ENCODE results near the gene CNIH3.

- TF ChIP-seq, protein P1, sequence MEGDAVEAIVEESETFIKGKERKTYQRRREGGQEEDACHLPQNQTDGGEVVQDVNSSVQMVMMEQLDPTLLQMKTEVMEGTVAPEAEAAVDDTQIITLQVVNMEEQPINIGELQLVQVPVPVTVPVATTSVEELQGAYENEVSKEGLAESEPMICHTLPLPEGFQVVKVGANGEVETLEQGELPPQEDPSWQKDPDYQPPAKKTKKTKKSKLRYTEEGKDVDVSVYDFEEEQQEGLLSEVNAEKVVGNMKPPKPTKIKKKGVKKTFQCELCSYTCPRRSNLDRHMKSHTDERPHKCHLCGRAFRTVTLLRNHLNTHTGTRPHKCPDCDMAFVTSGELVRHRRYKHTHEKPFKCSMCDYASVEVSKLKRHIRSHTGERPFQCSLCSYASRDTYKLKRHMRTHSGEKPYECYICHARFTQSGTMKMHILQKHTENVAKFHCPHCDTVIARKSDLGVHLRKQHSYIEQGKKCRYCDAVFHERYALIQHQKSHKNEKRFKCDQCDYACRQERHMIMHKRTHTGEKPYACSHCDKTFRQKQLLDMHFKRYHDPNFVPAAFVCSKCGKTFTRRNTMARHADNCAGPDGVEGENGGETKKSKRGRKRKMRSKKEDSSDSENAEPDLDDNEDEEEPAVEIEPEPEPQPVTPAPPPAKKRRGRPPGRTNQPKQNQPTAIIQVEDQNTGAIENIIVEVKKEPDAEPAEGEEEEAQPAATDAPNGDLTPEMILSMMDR (IDR thresholded peaks at IDR 0.05 in 2 of 3, conservative IDR thresholded peaks at IDR 0.05 in 1 of 3; ENCODE audit: control insufficient read depth in 2 of 3, extremely low read depth in 1 of 3, insufficient read depth in 1 of 3, low read depth in 3 of 3, low read length in 3 of 3) = no peak
- TF ChIP-seq, protein P2, sequence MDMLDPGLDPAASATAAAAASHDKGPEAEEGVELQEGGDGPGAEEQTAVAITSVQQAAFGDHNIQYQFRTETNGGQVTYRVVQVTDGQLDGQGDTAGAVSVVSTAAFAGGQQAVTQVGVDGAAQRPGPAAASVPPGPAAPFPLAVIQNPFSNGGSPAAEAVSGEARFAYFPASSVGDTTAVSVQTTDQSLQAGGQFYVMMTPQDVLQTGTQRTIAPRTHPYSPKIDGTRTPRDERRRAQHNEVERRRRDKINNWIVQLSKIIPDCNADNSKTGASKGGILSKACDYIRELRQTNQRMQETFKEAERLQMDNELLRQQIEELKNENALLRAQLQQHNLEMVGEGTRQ (IDR thresholded peaks at IDR 0.05; ENCODE audit: borderline replicate concordance, low read depth, low read length) = no peak
- no peak for TF ChIP-seq MAX (IDR thresholded peaks at IDR 0.05; ENCODE audit: low read depth, low read length)
- no peak for TF ChIP-seq SIN3A (IDR thresholded peaks at IDR 0.05; ENCODE audit: low read depth, low read length)
- no peak for TF ChIP-seq ZNF207 (IDR thresholded peaks at IDR 0.05; ENCODE audit: borderline replicate concordance)
- no peak for TF ChIP-seq RB1 (IDR thresholded peaks at IDR 0.05; ENCODE audit: borderline replicate concordance)
- TF ChIP-seq EP300 (IDR thresholded peaks at IDR 0.05; ENCODE audit: borderline replicate concordance in 1 of 2, control insufficient read depth in 1 of 2, low read depth in 2 of 2, low read length in 2 of 2) = no peak
- TF ChIP-seq CREB1 (IDR thresholded peaks at IDR 0.05; ENCODE audit: low read depth) = no peak
- TF ChIP-seq POLR2AphosphoS5 (IDR thresholded peaks at IDR 0.05; ENCODE audit: low read length) = no peak
- no peak for TF ChIP-seq HDAC6 (IDR thresholded peaks at IDR 0.05; ENCODE audit: unreplicated experiment)
These were observed 145.1 kb downstream of the CNIH3 start for GRCh38 chr1:224761245-224761644.

Measured in GM12878 (cell line).